Body of pancreas (tissue), 4 donors: ENCODE results near the gene STEAP1. TPM values are rescaled to one million over a fixed set of nuclear protein-coding genes. Genes with fewer than 3 reads are reported as not detected.
A peak's percentile ranks its signal among the peaks of the same experiment; 100 is the strongest.

Experiments
- ATAC-seq: fragments of 150-250 bp; one replicate; pipeline ENCODE4 v1.9.1; 2016
- DNase-seq, 4 donors: peaks; one replicate each; pipeline ENCODE4 v3.0.0-alpha.2; 2019
- H3K27ac ChIP-seq, 4 donors: fragments of 200-600 bp; sonication (generic); 1 replicate in 3 of 4; 2 replicates in 1 of 4; pipeline versions ENCODE4 v1.5.1 to v1.6.1; 2016 to 2019; ENCODE audit warnings: mild to moderate bottlenecking in 1 of 4, mixed read lengths in 1 of 4, moderate library complexity in 1 of 4
- H3K27me3 ChIP-seq, 2 donors: fragments of 200-600 bp; sonication (generic); one replicate each; pipeline ENCODE4 v1.6.0; 2016; ENCODE audit warnings: mild to moderate bottlenecking in 1 of 2
- H3K36me3 ChIP-seq, 2 donors: fragments of 200-600 bp; sonication (generic); replicated peaks in 1 of 2; 2 replicates each; pipeline ENCODE4 v1.5.1; 2016; ENCODE audit warnings: low read depth in 2 of 2; ENCODE audit not compliant: insufficient read depth in 1 of 2
- H3K4me1 ChIP-seq: fragments of 200-600 bp; sonication (generic); one replicate; pipeline ENCODE4 v1.6.0; 2016
- H3K4me3 ChIP-seq, 2 donors: fragments of 200-600 bp; sonication (generic); 1 replicate in 1 of 2; 2 replicates in 1 of 2; pipeline ENCODE4 v1.5.1; 2016 to 2019
- H3K9me3 ChIP-seq, 3 donors: fragments of 200-600 bp; sonication (generic); 1 replicate in 2 of 3; 2 replicates in 1 of 3; pipeline ENCODE4 v1.5.1; 2016
- CTCF ChIP-seq, 7 experiments: fragments of 450-650 bp in 4 of 7; fragments of 200-600 bp in 3 of 7; sonication (generic) in 3 of 7; IDR thresholded peaks; one replicate each; pipeline ENCODE4 v1.5.1; 2016 to 2019; ENCODE audit warnings: antibody characterized with exemption in 7 of 7
- POLR2A ChIP-seq, 3 donors: fragments of 450-650 bp; IDR thresholded peaks; one replicate each; pipeline ENCODE4 v1.6.1; 2016; ENCODE audit warnings: antibody characterized with exemption in 3 of 3, mild to moderate bottlenecking in 2 of 3
- WGBS, 2 donors: methylation state at CpG; one replicate each; pipeline ENCODE4 v1.1.5; 2017; 5-methylcytosine and 5-hydroxymethylcytosine counted together
- intact Hi-C: fragments of 100-400 bp; cut with DNase I; formaldehyde crosslinking; loops from one replicate; pipeline ENCODE4 v1.15.1; 2023
- total RNA-seq, 2 donors: library from RNA; depleted of rRNA; stranded (reverse); fragments of >200 nt; gene quantifications; one replicate each; pipeline ENCODE4 v1.1.0, GENCODE V29; 2016

The STEAP1 gene
- total RNA-seq, 2 donors from 2014 or later = 3.0 to 12.7 TPM

- ATAC-seq = no peak
- Histone ChIP-seq H3K27ac (no peak overlapping the region), H3K4me3 (no peak overlapping the region), H3K4me1 (no peaks in the 10 kb centered on the region), H3K27me3 (no peaks in the 10 kb centered on the region), H3K36me3 (no peaks in the 10 kb centered on the region), H3K9me3 (no peaks in the 10 kb centered on the region)
- TF ChIP-seq CTCF (IDR thresholded peaks at IDR 0.05) (no peak), POLR2A (IDR thresholded peaks at IDR 0.05) (no peak)
- intact Hi-C loops = loop anchor here (10.0 kb wide), 1 partner anchor 261 kb away; no protein-coding TSS in a partner anchor
- WGBS, 2 donors = 88 to 96% methylated on average over 5 of the region's 5 CpGs
- DNase-seq = no peak
Measured at GRCh38 chr7:90163534-90163933, 9.3 kb downstream of the STEAP1 start.

- DNase-seq = peak in 2 of 4 donors; percentile 32 to 35
- no peaks in the 10 kb centered on the region for H3K27me3 ChIP-seq
- H3K9me3 ChIP-seq = no peaks in the 10 kb centered on the region
- WGBS, 2 donors = 67 to 79% methylated on average over 2 of the region's 2 CpGs
- no peak overlapping the region for H3K4me3 ChIP-seq
- H3K4me1 ChIP-seq = no peaks in the 10 kb centered on the region
- ATAC-seq = no peak
- intact Hi-C loops = loop anchor here (10.0 kb wide), 1 partner anchor 259 kb away; no protein-coding TSS in a partner anchor
- TF ChIP-seq POLR2A (IDR thresholded peaks at IDR 0.05) (no peak), CTCF (IDR thresholded peaks at IDR 0.05) (peak in 1 of 7 experiments; percentile 3)
- no peaks in the 10 kb centered on the region for H3K36me3 ChIP-seq
- H3K27ac ChIP-seq = no peak overlapping the region
Measured at GRCh38 chr7:90165724-90166123, 11.5 kb downstream of the STEAP1 start.

- WGBS, 2 donors = 71 to 89% methylated on average over 3 of the region's 3 CpGs
- no peak for ATAC-seq
Measured at GRCh38 chr7:90166153-90166552, 11.9 kb downstream of the STEAP1 start.

GRCh38 chr7:90167361-90167760, 13.1 kb downstream of the STEAP1 start:
- ATAC-seq (no peak), DNase-seq (no peak)
- intact Hi-C loops = loop anchor here (10.0 kb wide), 1 partner anchor 257 kb away; no protein-coding TSS in a partner anchor
- no peaks in the 10 kb centered on the region for H3K36me3 ChIP-seq
- WGBS, 2 donors = 79 to 82% methylated on average over 4 of the region's 4 CpGs
- H3K27ac ChIP-seq = no peak overlapping the region
- no peak overlapping the region for H3K4me3 ChIP-seq
- no peaks in the 10 kb centered on the region for H3K27me3 ChIP-seq
- H3K9me3 ChIP-seq = no peaks in the 10 kb centered on the region
- TF ChIP-seq POLR2A (IDR thresholded peaks at IDR 0.05) = no peak
- no peak for TF ChIP-seq CTCF (IDR thresholded peaks at IDR 0.05)
- H3K4me1 ChIP-seq = no peaks in the 10 kb centered on the region

More at GRCh38 chr7:90166153-90166552, 11.9 kb downstream of the STEAP1 start:
- no peaks in the 10 kb centered on the region for H3K9me3 ChIP-seq
- H3K27me3 ChIP-seq = no peaks in the 10 kb centered on the region
- no peaks in the 10 kb centered on the region for H3K36me3 ChIP-seq
- no peak overlapping the region for H3K4me3 ChIP-seq
- DNase-seq = no peak
- intact Hi-C loops = loop anchor here (10.0 kb wide), 1 partner anchor 259 kb away; no protein-coding TSS in a partner anchor
- no peaks in the 10 kb centered on the region for H3K4me1 ChIP-seq
- no peak overlapping the region for H3K27ac ChIP-seq
- TF ChIP-seq POLR2A (IDR thresholded peaks at IDR 0.05) (no peak), CTCF (IDR thresholded peaks at IDR 0.05) (no peak)

GRCh38 chr7:90169891-90170290, 15.6 kb downstream of the STEAP1 start:
- H3K27me3 ChIP-seq = no peaks in the 10 kb centered on the region
- TF ChIP-seq CTCF (IDR thresholded peaks at IDR 0.05) (no peak), POLR2A (IDR thresholded peaks at IDR 0.05) (no peak)
- no peaks in the 10 kb centered on the region for H3K9me3 ChIP-seq
- H3K27ac ChIP-seq = no peak overlapping the region
- no peaks in the 10 kb centered on the region for H3K36me3 ChIP-seq
- WGBS, 2 donors = 89 to 96% methylated on average over 1 of the region's 1 CpG
- DNase-seq = no peak
- no peak for ATAC-seq
- intact Hi-C loops = loop anchor here (10.0 kb wide), 1 partner anchor 255 kb away; no protein-coding TSS in a partner anchor
- H3K4me1 ChIP-seq = peaks cover 5% of the 10 kb centered on the region
- no peak overlapping the region for H3K4me3 ChIP-seq
